GM18520 (cell line): ENCODE measurements around the gene USF1.

Source experiments
- ATAC-seq: cut with Tn5 transposase; IDR thresholded peaks from one replicate; pipeline ENCODE4 v1.9.1; 2021; ENCODE audit not compliant: unreplicated experiment

Gene USF1, protein sequence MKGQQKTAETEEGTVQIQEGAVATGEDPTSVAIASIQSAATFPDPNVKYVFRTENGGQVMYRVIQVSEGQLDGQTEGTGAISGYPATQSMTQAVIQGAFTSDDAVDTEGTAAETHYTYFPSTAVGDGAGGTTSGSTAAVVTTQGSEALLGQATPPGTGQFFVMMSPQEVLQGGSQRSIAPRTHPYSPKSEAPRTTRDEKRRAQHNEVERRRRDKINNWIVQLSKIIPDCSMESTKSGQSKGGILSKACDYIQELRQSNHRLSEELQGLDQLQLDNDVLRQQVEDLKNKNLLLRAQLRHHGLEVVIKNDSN

DNA sequence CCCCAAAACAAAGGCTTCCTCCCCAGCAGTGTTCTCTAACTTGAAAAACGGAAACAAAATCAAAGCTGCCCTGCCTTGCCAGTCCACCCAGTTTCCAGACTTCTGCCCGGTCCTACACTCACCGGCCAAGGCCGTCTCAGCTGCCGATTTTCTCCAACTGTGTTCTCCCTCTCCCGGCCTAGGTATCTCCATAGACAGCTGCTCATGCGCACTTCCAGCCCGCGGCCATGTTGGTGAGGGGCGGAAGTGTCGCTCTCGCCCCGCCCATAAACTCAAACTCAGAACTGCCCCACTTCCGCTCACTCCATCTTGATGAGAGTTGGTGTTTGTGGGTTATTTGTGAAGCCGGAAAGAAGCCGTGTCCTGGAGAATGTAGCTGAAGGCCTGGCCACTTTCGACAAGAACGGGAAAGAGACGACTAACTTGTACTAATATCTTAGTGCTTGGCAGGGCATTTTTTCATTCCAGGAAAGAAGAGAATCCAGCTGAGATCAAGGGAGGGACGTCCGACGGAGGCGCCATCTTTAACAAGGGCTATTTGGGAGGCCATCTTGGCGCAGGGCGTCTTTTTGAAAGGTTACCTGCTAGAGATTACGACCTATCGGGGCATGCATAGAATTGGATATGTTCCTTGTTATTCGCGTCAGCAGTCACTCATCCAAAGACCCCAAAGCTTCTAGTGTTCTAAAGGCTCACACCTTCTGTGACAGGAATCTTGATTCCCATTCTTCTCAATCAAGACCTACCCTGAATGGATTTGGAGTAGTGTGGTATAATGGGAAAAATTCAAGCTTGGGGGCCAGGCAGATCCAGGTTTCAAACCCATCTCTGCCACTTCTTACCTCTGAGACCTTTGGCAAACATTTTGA lies at the start of gene USF1:
Gene USF1 (minus strand): TSS at position 242 of the 869 bp plus-strand sequence. CDS start 2,702 bp downstream, outside the sequence.
- peak; percentile 66 for ATAC-seq

GRCh38 chr1:161095230-161095629 lies 49.5 kb upstream of the USF1 start:
- no peak for ATAC-seq

DNA sequence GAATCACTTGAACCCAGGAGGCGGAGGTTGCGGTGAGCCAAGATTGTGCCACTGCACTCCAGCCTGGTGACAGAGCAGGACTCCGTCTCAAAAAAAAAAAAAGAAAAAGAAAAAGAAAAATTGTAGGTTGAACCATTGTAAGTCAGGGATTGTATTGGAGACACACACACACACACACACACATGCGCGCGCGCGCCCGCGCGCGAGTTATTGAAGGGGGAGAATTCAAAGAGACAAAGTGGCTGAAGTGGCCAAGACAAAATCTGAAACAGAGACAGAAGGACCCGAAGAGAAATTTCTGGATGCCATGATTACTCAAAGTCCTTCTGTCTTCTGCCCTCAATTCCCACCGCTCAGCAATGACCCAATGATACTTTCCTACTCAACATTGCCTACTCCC lies 48.7 kb upstream of the USF1 start:
- no peak for ATAC-seq

DNA sequence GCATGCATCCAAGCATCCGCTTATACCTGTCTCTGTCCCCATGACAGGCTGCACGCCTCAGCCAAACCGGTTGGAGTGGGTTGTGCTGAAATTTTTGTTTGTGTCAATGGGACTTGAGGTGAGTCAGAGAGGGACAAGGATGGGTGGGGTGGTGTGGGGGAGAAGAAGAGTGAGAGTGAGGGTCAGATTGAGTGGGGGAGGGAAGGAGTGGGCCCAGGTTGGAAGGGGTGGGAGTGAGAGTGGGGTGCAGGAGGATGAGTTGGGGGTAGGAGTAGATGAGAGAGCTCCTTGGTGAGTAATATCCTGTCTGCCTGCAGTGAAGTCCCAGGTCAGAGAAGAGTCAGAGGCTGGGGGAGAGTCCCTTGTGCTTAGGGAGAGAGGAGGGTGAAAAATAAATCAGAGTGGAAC lies 46.8 kb upstream of the USF1 start:
- no peak for ATAC-seq

- ATAC-seq: no peak
These were observed 46.2 kb upstream of the USF1 start for GRCh38 chr1:161091796-161092507.

- no peak for ATAC-seq
These were observed 45.3 kb upstream of the USF1 start for GRCh38 chr1:161091093-161091492.

- ATAC-seq: no peak
These were observed 44.8 kb upstream of the USF1 start for GRCh38 chr1:161090617-161091016.

- ATAC-seq: no peak
These were observed 44.2 kb upstream of the USF1 start for GRCh38 chr1:161089938-161090337.

GRCh38 chr1:161089251-161089924 lies 43.6 kb upstream of the USF1 start, which contains the start of gene NECTIN4:
Gene NECTIN4 (minus strand): TSS chr1:161089558. CDS start chr1:161089296, 262 bp downstream.
- ATAC-seq: no peak

DNA sequence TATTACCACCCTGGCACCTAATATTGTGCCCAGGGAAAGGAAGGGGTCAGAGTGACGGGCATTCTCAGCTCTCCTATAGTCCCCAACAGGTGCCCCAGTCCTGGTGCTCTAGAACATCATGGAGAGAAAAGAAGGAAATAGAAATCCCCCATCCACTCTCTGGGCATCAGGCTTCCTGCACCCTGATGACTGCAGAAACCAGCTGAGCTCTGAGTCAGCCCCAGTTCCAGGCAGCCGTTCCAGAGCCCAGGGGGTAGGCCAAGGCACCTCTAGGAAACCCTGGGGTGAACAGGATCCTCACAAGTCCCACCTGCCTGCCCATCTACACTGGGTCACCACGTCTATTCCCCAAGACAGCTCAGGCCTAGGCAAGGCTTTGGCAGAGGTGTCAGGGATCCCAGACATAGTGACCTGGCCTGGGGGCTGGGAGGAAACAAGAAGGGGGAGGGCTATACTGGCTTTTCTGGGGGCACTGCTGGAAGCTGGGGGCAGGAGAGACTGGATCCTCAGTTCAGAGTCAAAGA lies 42.9 kb upstream of the USF1 start:
- ATAC-seq: no peak

DNA sequence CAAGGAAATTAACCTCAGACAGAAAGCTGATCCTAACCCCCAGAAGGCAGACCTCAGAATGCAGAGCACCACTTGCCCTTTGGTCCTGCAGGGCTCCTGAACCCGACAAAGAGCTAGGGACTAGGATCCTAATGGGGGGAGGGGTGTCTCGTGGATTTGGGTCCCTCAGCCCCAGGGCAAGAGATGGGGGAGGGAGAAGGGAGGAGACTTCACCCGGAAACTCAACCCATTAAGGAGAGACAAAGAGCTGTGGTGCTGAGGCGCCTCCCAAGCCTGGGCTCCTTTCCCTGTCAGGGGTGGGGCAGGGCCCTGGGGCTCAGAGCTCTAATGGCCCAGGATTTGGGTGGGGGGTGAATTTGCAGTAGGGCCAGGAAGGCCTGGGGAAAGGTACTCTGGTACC lies 40.7 kb upstream of the USF1 start:
- ATAC-seq: no peak

DNA sequence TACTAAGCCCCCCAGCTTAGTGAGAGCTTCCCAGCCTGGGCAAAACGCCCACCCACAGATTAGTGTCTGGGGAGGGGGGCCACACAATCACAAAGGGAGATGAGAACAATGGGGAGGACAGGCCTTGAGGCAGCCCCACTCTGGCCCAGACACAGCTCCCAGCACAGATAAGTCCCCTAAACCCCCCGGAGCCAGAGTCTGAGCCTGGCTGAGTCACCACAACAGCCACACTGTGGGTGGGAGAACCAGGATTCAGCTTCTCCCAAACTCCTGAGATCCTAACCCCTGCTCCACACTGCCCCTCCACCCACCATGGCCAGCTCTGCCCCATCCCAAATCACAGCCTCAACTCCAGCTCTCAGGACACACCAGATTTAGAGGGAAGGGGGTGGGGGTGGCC lies 39.4 kb upstream of the USF1 start:
- no peak for ATAC-seq

GRCh38 chr1:161084597-161084988 lies 38.8 kb upstream of the USF1 start:
- ATAC-seq: no peak

- no peak for ATAC-seq
These were observed 38.2 kb upstream of the USF1 start for GRCh38 chr1:161083748-161084596.

- ATAC-seq: no peak
These were observed 37.4 kb upstream of the USF1 start for GRCh38 chr1:161082996-161083747.

DNA sequence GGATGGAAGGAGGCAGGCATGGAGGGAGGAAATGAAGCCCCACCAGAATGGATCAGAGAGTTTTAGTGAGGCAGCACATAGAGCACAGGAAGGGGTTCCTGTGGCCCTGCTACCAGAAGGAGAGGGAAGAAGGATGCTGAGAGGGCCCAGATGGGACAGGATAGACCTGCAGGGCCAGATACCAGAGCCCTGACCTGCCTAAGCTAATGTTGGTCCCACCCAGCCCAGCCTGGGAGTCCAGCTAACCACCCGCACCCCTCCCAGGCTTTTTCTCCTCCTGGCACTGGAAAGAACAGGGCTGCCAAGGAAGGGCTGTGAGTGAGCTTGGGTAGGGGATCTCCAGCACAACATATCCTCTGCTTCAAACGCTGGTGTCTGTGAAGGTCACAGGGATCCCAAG lies 36.7 kb upstream of the USF1 start:
- no peak for ATAC-seq

- no peak for ATAC-seq
These were observed 35.7 kb upstream of the USF1 start for GRCh38 chr1:161081519-161081918.

DNA sequence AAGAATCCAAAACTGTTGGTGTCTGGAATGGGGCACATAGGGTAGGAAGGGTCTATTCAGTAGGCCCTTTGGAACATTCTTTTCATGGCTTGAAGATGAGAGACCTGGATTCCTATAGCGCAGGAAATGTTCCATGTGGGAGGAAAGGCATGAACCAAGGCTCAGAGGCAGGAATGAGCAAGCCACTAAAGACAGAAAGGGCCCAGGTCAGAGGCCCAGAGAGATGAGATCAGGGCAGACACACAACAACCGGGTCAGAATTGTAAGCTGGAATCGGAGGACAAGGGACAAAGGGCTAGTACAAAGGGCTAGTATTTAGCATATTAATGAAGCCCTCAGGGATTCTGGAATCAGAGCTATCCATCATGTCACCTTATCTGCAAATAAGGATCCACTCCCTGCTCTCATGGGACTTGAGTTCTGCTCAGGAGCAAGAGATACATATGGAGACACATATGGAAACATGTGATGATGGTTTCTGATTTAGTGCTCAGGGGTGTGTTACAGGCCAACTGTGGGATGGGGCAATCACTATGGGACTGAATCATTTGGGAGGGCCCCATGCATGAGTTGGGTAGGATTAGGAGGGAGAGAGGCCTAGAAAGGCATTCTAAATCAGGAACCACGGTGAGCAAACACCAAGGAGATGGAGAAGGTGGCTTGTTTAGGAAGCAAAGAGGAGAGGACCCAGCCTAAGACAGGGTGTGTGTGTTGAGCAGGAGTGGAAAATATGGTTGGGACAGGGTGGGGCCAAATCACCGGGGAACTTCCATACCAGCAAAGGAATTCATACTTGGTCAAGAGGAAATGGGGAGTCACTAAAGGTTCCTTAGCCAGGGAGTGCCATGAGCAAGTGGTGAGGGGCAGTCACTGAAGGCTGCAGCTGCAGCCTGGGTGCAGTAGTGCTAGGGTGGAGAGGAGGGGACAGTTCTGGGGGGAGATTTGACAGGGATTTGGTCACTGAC lies 34.9 kb upstream of the USF1 start:
- no peak for ATAC-seq
